ENCODE results near the gene COL8A2.

COL8A2 gene

DNA sequence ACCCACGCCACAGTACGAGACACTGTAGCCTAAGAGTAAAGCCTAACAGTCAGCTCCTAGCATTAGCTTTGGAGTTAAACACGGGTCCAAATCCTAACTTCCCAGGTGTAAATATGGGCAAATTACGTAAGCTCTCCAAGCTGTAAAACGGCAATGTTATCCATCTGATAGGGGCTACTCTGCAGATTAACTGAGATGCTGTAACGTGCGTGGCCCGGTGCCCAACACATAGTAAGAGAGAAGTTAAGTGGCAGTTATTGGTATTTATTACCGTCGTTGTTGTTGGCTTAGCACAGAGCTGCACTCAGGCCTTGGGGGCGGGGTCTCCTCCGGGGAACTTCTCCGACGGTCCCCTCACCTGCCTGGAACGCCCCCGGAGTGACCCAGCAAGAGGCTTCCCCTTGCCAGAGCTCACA, 23.8 kb upstream of the COL8A2 start:
- in situ Hi-C loops (cut with HindIII; ENCODE audit: low sequenced_read_pairs): loop anchor here (25.0 kb wide), 2 partner anchors 138 to 263 kb away; no protein-coding TSS in a partner anchor
- peak overlapping the region; percentile 82 for H3K4me3 ChIP-seq (ENCODE audit: low read depth, low read length)
- no peak for DNase-seq (ENCODE audit: low read depth, low spot score)
- TF ChIP-seq, protein P1, sequence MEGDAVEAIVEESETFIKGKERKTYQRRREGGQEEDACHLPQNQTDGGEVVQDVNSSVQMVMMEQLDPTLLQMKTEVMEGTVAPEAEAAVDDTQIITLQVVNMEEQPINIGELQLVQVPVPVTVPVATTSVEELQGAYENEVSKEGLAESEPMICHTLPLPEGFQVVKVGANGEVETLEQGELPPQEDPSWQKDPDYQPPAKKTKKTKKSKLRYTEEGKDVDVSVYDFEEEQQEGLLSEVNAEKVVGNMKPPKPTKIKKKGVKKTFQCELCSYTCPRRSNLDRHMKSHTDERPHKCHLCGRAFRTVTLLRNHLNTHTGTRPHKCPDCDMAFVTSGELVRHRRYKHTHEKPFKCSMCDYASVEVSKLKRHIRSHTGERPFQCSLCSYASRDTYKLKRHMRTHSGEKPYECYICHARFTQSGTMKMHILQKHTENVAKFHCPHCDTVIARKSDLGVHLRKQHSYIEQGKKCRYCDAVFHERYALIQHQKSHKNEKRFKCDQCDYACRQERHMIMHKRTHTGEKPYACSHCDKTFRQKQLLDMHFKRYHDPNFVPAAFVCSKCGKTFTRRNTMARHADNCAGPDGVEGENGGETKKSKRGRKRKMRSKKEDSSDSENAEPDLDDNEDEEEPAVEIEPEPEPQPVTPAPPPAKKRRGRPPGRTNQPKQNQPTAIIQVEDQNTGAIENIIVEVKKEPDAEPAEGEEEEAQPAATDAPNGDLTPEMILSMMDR (IDR thresholded peaks at IDR 0.05; ENCODE audit: low read depth, low read length): no peak

DNA sequence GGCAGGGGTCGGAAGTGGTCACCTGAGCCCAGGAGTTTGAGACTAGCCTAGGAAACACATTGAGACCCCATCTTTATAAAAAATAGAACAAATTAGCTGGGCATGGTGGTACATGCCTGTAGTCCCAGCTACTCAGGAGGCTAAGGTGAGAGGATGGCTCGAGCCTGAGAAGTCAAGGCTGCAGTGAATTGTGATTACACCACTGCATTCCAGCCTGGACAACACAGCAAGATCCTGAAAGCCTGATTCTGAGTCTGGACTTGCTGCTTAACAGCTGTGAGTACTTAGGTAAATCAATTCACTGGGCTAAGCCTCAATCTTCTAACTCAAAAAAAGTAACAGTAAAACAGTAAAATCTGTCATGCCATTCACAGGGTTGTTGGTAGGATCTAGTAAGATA, 19.4 kb upstream of the COL8A2 start:
- no peak overlapping the region for H3K4me3 ChIP-seq (ENCODE audit: low read depth, low read length)
- in situ Hi-C loops (cut with HindIII; ENCODE audit: low sequenced_read_pairs): loop anchor here (25.0 kb wide), 2 partner anchors 143 to 268 kb away; no protein-coding TSS in a partner anchor
- no peak for DNase-seq (ENCODE audit: low read depth, low spot score)
- TF ChIP-seq, protein P1 (IDR thresholded peaks at IDR 0.05; ENCODE audit: low read depth, low read length): no peak

DNA sequence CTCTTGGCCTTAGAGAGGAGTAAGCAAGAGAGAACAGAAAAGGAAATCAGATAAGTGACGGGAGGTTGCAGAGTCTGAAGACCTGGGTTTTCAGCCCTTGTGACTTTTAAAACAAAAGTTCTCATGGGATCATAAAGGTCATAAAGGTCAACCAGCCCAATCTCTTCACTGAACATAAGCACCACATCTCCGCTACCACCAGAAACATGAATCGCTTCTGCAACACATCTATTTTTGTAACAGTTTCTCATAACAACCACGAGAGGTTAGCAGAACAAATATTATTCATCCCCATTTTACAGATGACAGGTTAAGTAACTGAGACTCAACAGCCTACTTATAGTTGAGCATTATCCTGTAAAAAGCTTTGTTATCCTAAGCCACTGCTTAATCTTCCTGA, 18.4 kb upstream of the COL8A2 start:
- TF ChIP-seq, protein P1 (IDR thresholded peaks at IDR 0.05; ENCODE audit: low read depth, low read length): no peak
- in situ Hi-C loops (cut with HindIII; ENCODE audit: low sequenced_read_pairs): loop anchor here (25.0 kb wide), 2 partner anchors 144 to 269 kb away; no protein-coding TSS in a partner anchor
- no peak overlapping the region for H3K4me3 ChIP-seq (ENCODE audit: low read depth, low read length)
- DNase-seq (ENCODE audit: low read depth, low spot score): no peak

DNA sequence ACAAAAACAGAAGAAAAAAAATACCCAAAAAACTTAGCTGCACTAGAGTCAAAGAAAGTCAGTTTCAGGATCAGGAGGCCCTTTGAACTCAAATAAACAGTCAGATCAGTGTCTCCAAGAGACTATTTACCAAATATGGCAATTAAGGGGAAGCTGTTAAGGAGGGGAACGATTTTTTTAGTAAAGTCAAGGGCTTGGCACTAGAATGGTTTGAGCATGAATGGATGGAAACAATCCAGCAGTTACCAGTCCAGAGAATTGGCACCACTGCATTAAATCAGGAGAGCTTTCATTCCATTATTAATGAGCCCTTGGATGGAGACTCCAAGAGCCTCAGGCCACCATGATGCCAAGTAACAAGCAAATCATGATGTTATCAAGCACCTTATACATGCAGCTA, 17.1 kb upstream of the COL8A2 start:
- no peak overlapping the region for H3K4me3 ChIP-seq (ENCODE audit: low read depth, low read length)
- in situ Hi-C loops (cut with HindIII; ENCODE audit: low sequenced_read_pairs): loop anchor here (25.0 kb wide), 2 partner anchors 145 to 270 kb away; no protein-coding TSS in a partner anchor
- DNase-seq (ENCODE audit: low read depth, low spot score): no peak
- TF ChIP-seq, protein P1 (IDR thresholded peaks at IDR 0.05; ENCODE audit: low read depth, low read length): no peak

DNA sequence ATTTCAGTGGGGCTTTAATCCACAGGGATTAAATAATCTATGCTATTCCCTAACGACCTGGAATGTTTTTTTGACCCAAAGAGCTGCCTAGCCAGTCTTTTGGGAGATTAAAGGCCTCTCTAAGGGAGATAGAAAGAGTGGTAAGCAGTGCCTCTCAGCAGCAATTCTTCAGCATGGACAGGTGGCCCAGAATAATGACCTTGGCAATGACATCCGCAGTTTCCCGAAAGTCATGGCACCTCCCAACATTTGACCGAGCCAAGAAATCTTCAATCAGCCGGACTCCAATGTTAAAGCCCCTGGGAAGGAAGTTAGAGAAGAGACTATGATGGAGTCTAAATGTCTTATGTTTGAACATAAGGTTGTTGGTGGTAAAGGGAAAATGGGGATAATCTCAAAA, 14.5 kb upstream of the COL8A2 start:
- no peak for DNase-seq (ENCODE audit: low read depth, low spot score)
- in situ Hi-C loops (cut with HindIII; ENCODE audit: low sequenced_read_pairs): loop anchor here (25.0 kb wide), 2 partner anchors 148 to 273 kb away; no protein-coding TSS in a partner anchor
- H3K4me3 ChIP-seq (ENCODE audit: low read depth, low read length): no peak overlapping the region
- TF ChIP-seq, protein P1 (IDR thresholded peaks at IDR 0.05; ENCODE audit: low read depth, low read length): no peak

DNA sequence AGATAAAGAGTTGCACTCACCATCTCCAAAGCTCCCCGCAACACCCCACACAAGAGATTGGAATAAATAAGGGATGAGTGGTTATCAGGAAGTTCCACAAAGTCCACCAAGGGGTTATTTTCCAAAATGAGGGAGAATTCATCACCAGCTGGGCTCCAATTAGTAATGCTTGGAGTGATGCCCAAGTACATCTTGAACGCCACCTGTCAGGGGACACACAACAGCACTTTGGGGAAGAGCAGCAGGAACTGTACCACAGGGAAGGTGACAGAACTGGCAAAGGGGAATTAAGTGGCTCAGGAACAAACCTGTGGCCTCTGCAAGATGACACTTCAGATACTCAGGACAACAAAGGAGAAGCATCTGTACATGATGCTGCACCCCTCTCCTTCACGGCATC, 12.8 kb upstream of the COL8A2 start:
- no peak for DNase-seq (ENCODE audit: low read depth, low spot score)
- no peak overlapping the region for H3K4me3 ChIP-seq (ENCODE audit: low read depth, low read length)
- TF ChIP-seq, protein P1 (IDR thresholded peaks at IDR 0.05; ENCODE audit: low read depth, low read length): no peak
- in situ Hi-C loops (cut with HindIII; ENCODE audit: low sequenced_read_pairs): loop anchor here (25.0 kb wide), 2 partner anchors 150 to 275 kb away; no protein-coding TSS in a partner anchor
